Measurements from ENCODE around the gene CSDE1.

The CSDE1 gene

DNA sequence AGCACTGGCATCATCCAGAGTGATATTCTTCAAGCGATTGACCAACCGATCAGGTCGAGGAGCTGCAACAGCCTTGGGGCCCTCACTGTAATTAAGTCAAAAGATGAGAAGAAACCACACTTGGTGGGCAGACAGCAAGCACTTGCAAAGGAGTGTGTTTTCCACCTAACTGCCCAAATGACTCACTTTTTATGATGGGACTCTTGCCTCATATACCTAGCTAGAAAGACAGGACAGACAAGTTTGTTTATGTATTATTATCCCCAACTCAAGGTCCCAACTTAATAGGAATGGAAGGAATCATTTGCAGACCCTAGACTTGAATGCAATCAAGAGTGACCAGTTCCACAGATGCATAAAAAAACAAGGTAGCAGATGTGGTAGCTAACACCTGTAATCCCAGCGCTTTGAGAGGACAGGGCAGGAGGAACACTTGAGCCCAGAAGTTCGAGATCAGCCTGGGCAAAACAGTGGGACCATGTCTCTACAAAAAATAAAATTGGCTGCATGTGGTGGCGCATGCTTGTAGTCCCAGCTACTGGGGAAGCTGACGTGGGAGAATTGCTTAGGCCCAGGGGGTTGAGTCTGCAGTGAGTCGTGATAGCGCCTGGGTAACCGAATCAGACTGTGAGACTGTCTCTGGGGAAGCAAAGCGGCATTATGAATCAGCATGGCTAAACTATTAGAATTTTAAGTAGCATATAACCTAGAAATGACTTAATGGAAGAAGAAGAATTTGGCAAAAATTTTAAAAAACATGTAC lies 38.9 kb downstream of the CSDE1 start:
- H3K27me3 ChIP-seq (ENCODE audit: control insufficient read depth, insufficient read depth, low read length) = no peaks in the 10 kb centered on the region
- H3K9ac ChIP-seq (ENCODE audit: low read depth, low read length) = no peak overlapping the region
- H3K4me3 ChIP-seq (ENCODE audit: low read length) = no peak overlapping the region
- no peaks in the 10 kb centered on the region for H3K9me3 ChIP-seq (replicated peaks; ENCODE audit: low read length)
- H3K4me1 ChIP-seq (ENCODE audit: control insufficient read depth, insufficient read depth, low read length) = peaks cover 14% of the 10 kb centered on the region
- peaks cover 72% of the 10 kb centered on the region for H3K36me3 ChIP-seq (ENCODE audit: insufficient read depth, low read length)
- H3K4me2 ChIP-seq (ENCODE audit: low read length) = no peak overlapping the region

DNA sequence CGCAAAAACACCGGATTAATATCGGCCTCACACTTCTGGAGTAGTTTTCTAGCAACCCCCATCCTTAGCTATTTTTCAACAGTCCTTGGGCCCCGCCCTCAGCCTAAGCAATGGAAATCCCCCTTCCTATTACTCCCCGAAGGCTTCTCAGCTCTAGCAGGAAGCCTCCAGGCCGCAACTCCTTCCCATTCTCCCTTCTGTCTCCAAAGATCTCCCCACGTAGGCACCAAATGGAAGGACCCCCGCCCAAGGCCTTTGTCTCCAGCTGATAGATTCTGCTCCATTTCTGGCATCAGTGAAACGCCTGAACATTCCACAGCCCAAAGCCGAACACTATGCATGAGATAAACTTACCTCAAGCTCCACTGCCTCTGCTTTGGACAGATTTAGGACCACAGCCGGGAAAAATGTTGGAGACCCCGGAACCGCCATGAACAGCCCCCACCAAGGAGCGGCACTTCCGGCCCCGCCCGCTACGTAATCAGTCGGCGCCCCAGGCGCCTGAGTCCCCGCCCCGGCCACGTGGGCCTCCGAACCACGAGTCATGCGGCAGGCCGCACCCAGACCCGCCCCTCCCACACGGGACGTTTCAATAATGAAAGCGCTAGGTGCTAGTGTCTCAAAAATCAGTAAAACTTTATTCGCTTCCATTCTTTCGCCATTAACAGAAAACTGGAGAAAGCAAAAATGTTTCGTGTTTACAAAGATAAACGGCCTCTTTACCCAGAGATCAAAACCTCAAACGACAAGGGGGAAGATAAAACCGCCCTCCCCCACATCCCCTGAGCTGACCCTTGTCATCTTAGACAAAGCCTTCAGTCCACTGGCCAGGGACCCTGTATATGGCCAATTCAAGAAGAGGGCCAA lies 41.2 kb downstream of the CSDE1 start, which contains the start of gene NRAS:
Gene NRAS, minus strand, starts transcription at position 468 of the 867 bp plus-strand sequence. CDS start 611 bp downstream, outside the sequence.
- Histone ChIP-seq H3K9ac (ENCODE audit: low read depth, low read length) (peak within 1 kb of the TSS; percentile 97), H3K4me1 (ENCODE audit: control insufficient read depth, insufficient read depth, low read length) (peaks cover 14% of the 10 kb centered on the region), H3K27me3 (ENCODE audit: control insufficient read depth, insufficient read depth, low read length) (no peaks in the 10 kb centered on the region), H3K4me2 (ENCODE audit: low read length) (peak within 1 kb of the TSS; percentile 89), H3K4me3 (ENCODE audit: low read length) (peak within 1 kb of the TSS; percentile 80), H3K36me3 (ENCODE audit: insufficient read depth, low read length) (peaks cover 72% of the 10 kb centered on the region), H3K9me3 (replicated peaks; ENCODE audit: low read length) (no peaks in the 10 kb centered on the region)

DNA sequence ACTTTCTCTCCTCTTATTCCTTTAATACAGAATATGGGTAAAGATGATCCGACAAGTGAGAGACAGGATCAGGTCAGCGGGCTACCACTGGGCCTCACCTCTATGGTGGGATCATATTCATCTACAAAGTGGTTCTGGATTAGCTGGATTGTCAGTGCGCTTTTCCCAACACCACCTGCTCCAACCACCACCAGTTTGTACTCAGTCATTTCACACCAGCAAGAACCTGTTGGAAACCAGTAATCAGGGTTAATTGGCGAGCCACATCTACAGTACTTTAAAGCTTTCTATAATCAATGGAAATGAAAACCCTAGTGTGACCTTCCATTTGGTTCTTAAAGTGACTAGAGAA lies 41.9 kb downstream of the CSDE1 start:
- Histone ChIP-seq H3K4me2 (ENCODE audit: low read length) (peak overlapping the region; percentile 89), H3K4me3 (ENCODE audit: low read length) (peak overlapping the region; percentile 80), H3K9me3 (replicated peaks; ENCODE audit: low read length) (no peaks in the 10 kb centered on the region), H3K27me3 (ENCODE audit: control insufficient read depth, insufficient read depth, low read length) (no peaks in the 10 kb centered on the region), H3K4me1 (ENCODE audit: control insufficient read depth, insufficient read depth, low read length) (peaks cover 14% of the 10 kb centered on the region), H3K9ac (ENCODE audit: low read depth, low read length) (peak overlapping the region; percentile 97), H3K36me3 (ENCODE audit: insufficient read depth, low read length) (peaks cover 71% of the 10 kb centered on the region)

DNA sequence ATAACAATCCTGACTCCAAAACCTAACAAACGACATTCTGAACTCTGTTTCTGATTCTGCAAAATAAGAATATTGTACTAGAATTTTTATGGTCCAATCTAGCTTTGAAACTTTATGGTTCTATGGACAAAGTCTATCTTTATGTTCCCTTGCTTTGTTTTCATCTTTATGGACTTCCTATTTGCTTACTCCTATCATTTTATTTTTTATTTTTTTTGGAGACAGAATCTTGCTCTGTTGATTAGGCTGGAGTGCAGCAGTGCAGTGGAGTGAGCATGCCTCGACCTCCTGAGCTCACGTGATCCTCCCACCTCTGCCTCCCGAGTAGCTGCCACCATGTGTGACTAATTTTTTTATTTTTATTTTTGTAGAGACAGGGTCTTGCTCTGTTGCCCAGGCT lies 44.8 kb downstream of the CSDE1 start:
- Histone ChIP-seq H3K4me3 (ENCODE audit: low read length) (no peak overlapping the region), H3K4me2 (ENCODE audit: low read length) (no peak overlapping the region), H3K9ac (ENCODE audit: low read depth, low read length) (no peak overlapping the region), H3K36me3 (ENCODE audit: insufficient read depth, low read length) (peaks cover 67% of the 10 kb centered on the region), H3K4me1 (ENCODE audit: control insufficient read depth, insufficient read depth, low read length) (peaks cover 14% of the 10 kb centered on the region), H3K27me3 (ENCODE audit: control insufficient read depth, insufficient read depth, low read length) (no peaks in the 10 kb centered on the region), H3K9me3 (replicated peaks; ENCODE audit: low read length) (no peaks in the 10 kb centered on the region)

DNA sequence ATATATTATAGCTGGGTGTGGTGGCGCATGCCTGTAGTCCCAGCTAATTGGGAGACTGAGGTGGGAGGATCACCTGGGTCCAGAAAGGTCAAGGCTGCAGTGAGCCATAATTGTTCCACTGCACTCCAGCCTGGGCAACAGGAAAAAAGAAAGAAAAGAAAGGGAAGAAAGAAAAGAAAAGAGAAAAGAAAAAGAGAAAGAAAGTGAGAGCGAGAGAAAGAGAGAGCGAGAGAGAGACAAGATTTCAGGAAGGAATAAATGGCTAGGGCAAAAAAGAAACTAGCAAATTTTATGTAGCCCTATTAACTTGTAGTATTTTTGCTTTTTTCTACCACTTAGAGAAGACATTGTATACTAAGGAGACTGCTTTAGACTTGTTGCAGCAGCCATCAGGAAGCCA lies 47.4 kb downstream of the CSDE1 start:
- Histone ChIP-seq H3K36me3 (ENCODE audit: insufficient read depth, low read length) (peaks cover 83% of the 10 kb centered on the region), H3K4me3 (ENCODE audit: low read length) (no peak overlapping the region), H3K4me2 (ENCODE audit: low read length) (no peak overlapping the region)

DNA sequence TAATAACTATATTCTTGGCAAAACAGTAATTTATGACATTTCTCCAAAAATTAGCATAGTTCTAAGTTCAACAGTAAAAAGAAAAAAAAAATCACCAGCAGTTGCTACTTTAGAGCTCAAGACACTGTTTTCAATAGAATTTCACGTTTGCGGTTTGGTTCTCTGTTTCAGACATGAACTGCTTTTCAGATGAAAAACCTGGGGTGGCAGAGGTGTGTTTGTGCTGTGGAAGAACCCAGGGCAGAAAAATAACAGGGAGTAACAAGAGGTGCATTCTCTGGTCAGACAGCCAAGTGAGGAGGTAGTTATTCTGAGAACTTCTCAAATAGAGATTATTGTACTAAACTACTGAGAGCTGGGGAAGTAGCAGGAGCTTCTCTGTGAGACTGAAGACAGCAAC lies 50.2 kb downstream of the CSDE1 start:
- Histone ChIP-seq H3K4me2 (ENCODE audit: low read length) (no peak overlapping the region), H3K27me3 (ENCODE audit: control insufficient read depth, insufficient read depth, low read length) (no peaks in the 10 kb centered on the region), H3K9ac (ENCODE audit: low read depth, low read length) (no peak overlapping the region), H3K9me3 (replicated peaks; ENCODE audit: low read length) (no peaks in the 10 kb centered on the region), H3K4me3 (ENCODE audit: low read length) (no peak overlapping the region), H3K4me1 (ENCODE audit: control insufficient read depth, insufficient read depth, low read length) (no peaks in the 10 kb centered on the region), H3K36me3 (ENCODE audit: insufficient read depth, low read length) (peaks cover 75% of the 10 kb centered on the region)

More for the DNA sequence above, 47.4 kb downstream of the CSDE1 start:
- Histone ChIP-seq H3K9ac (ENCODE audit: low read depth, low read length) (no peak overlapping the region), H3K9me3 (replicated peaks; ENCODE audit: low read length) (no peaks in the 10 kb centered on the region), H3K27me3 (ENCODE audit: control insufficient read depth, insufficient read depth, low read length) (no peaks in the 10 kb centered on the region), H3K4me1 (ENCODE audit: control insufficient read depth, insufficient read depth, low read length) (peaks cover 5% of the 10 kb centered on the region)

DNA sequence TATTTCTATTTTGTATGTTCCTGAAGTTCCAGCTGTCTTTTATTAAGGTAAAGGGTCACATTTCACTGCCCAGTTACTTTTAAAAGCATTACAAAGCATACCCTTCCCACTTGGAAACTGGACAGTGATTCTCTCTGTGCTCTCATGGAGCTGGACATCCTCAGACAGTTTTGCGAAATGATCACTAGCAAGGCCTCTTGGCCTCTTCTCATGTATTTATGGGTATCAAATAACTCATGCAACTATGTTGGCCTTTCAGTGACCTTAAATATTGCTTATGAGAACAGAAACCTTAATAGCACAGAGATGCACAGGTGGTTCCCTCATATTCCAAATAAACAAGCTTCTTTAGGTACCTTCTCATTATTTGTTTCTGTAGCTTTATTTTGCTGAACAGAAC lies 54.5 kb downstream of the CSDE1 start:
- H3K9ac ChIP-seq (ENCODE audit: low read depth, low read length) = no peak overlapping the region
- H3K4me2 ChIP-seq (ENCODE audit: low read length) = no peak overlapping the region
- peaks cover 38% of the 10 kb centered on the region for H3K36me3 ChIP-seq (ENCODE audit: insufficient read depth, low read length)
- H3K9me3 ChIP-seq (replicated peaks; ENCODE audit: low read length) = no peaks in the 10 kb centered on the region
- H3K27me3 ChIP-seq (ENCODE audit: control insufficient read depth, insufficient read depth, low read length) = no peaks in the 10 kb centered on the region
- H3K4me3 ChIP-seq (ENCODE audit: low read length) = no peak overlapping the region
- no peaks in the 10 kb centered on the region for H3K4me1 ChIP-seq (ENCODE audit: control insufficient read depth, insufficient read depth, low read length)

DNA sequence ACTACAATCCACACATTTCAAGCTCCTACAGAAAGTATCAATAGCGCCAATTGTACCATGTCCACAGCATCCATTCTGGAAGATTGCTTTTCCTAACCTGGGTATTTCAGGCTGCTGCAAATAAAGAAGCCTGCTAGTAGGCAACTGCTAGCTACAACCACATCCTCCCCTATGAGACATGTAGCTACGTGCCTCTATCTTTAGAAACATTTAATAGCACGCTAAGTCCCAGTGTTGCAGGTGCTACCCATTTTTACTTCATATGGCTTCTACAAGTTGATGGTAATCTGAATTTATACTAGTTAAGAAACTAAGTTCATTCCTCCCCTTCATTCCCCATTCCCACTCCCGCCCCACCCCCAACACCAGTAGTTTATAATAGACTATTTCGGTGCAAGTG lies 55.0 kb downstream of the CSDE1 start:
- H3K4me3 ChIP-seq (ENCODE audit: low read length) = no peak overlapping the region
- no peaks in the 10 kb centered on the region for H3K27me3 ChIP-seq (ENCODE audit: control insufficient read depth, insufficient read depth, low read length)
- H3K9me3 ChIP-seq (replicated peaks; ENCODE audit: low read length) = no peaks in the 10 kb centered on the region
- H3K4me2 ChIP-seq (ENCODE audit: low read length) = no peak overlapping the region
- H3K36me3 ChIP-seq (ENCODE audit: insufficient read depth, low read length) = peaks cover 33% of the 10 kb centered on the region
- no peak overlapping the region for H3K9ac ChIP-seq (ENCODE audit: low read depth, low read length)
- H3K4me1 ChIP-seq (ENCODE audit: control insufficient read depth, insufficient read depth, low read length) = no peaks in the 10 kb centered on the region

DNA sequence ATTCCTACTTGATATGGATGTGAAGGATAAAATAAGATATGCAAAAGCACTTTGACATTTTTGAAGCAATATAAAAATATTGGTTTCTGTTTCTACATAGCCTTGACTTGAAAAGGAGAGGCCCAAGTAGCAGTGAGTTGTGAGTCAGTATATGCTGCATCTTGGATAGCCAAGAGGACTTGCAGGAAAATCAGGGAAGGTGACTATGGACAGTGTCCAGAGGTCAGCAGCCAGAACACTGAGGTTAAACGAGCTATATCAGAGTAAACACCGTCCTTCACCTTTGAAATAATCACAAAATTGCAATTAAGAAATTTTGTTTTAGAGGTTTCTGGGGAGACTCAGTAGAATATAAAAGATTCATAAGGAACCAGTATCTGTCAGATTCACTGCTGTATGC lies 55.9 kb downstream of the CSDE1 start:
- no peaks in the 10 kb centered on the region for H3K27me3 ChIP-seq (ENCODE audit: control insufficient read depth, insufficient read depth, low read length)
- no peak overlapping the region for H3K4me2 ChIP-seq (ENCODE audit: low read length)
- no peaks in the 10 kb centered on the region for H3K4me1 ChIP-seq (ENCODE audit: control insufficient read depth, insufficient read depth, low read length)
- H3K9ac ChIP-seq (ENCODE audit: low read depth, low read length) = no peak overlapping the region
- no peak overlapping the region for H3K4me3 ChIP-seq (ENCODE audit: low read length)
- H3K9me3 ChIP-seq (replicated peaks; ENCODE audit: low read length) = no peaks in the 10 kb centered on the region
- H3K36me3 ChIP-seq (ENCODE audit: insufficient read depth, low read length) = peaks cover 25% of the 10 kb centered on the region

DNA sequence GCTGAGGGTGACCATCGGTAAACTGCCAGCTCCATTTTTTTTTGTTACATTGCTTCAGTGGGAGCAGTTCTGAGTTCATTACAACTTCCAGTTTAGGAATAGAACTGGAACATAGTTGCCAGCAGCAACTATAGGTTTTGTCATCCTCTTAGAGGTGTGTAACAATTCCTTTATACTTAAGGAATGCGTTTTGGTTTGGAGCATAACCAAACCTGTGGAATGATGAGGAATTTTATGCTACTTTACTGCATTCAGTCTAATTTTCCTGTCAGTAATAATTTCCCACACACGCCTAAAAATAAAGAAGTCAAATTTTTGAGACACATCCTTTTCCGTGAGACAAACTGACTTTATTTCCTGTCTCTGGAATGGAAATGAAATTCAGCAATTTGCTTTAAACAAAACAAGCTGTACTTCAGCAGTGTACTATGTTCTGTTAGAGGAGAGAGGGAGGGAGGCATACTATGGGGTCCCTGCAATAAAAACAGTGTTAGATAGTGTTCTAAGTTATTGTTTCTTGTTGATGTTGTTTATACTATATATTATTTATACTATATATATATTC lies 57.7 kb downstream of the CSDE1 start:
- peaks cover 3% of the 10 kb centered on the region for H3K4me1 ChIP-seq (ENCODE audit: control insufficient read depth, insufficient read depth, low read length)
- H3K9me3 ChIP-seq (replicated peaks; ENCODE audit: low read length) = no peaks in the 10 kb centered on the region
- H3K36me3 ChIP-seq (ENCODE audit: insufficient read depth, low read length) = peaks cover 7% of the 10 kb centered on the region
- no peak overlapping the region for H3K4me3 ChIP-seq (ENCODE audit: low read length)
- H3K27me3 ChIP-seq (ENCODE audit: control insufficient read depth, insufficient read depth, low read length) = no peaks in the 10 kb centered on the region
- no peak overlapping the region for H3K4me2 ChIP-seq (ENCODE audit: low read length)
- H3K9ac ChIP-seq (ENCODE audit: low read depth, low read length) = no peak overlapping the region

DNA sequence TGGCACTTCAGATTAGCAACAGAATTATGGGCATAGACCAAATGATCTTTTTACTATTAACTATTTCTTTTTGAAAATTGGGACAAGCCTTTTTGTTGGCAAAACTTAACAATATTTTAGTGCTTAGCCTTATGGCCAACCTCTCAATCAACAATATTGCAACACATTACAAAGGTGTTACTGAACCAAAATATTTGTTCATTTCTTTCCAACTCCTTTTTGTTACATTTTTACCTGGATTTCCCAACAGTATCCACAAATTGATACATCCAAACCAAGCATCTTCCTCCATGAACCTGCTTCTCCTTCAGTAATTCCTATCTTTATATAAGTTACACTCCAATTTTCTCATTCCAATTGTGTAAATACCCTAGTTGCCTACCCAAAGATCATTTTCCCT lies 61.0 kb downstream of the CSDE1 start:
- H3K4me3 ChIP-seq (ENCODE audit: low read length) = no peak overlapping the region
- no peaks in the 10 kb centered on the region for H3K9me3 ChIP-seq (replicated peaks; ENCODE audit: low read length)

More for the DNA sequence above, 61.0 kb downstream of the CSDE1 start:
- H3K36me3 ChIP-seq (ENCODE audit: insufficient read depth, low read length) = no peaks in the 10 kb centered on the region
- no peak overlapping the region for H3K9ac ChIP-seq (ENCODE audit: low read depth, low read length)
- no peaks in the 10 kb centered on the region for H3K27me3 ChIP-seq (ENCODE audit: control insufficient read depth, insufficient read depth, low read length)
- H3K4me2 ChIP-seq (ENCODE audit: low read length) = no peak overlapping the region
- peaks cover 3% of the 10 kb centered on the region for H3K4me1 ChIP-seq (ENCODE audit: control insufficient read depth, insufficient read depth, low read length)

Measured in skeletal muscle satellite cell (primary cell).